A673 (cell line): ENCODE data around the gene C2CD3.

Source experiments
- EZH2 ChIP-seq: fragments of 200-600 bp; sonication (generic); IDR thresholded peaks from 2 replicates; pipeline ENCODE4 v1.6.1; 2017; ENCODE audit warnings: borderline replicate concordance, low read depth, mild to moderate bottlenecking, mixed read lengths, antibody characterized with exemption, low read length; ENCODE audit not compliant: poor library complexity, severe bottlenecking
- TF ChIP-seq, protein P1 (sequence below): fragments of 300-800, 200-600 bp; sonication (generic); conservative IDR thresholded peaks from 2 replicates; pipeline ENCODE4 v1.5.1; 2017; ENCODE audit warnings: low read depth, mild to moderate bottlenecking, antibody characterized with exemption, low read length, moderate library complexity, mixed read lengths

DNA sequence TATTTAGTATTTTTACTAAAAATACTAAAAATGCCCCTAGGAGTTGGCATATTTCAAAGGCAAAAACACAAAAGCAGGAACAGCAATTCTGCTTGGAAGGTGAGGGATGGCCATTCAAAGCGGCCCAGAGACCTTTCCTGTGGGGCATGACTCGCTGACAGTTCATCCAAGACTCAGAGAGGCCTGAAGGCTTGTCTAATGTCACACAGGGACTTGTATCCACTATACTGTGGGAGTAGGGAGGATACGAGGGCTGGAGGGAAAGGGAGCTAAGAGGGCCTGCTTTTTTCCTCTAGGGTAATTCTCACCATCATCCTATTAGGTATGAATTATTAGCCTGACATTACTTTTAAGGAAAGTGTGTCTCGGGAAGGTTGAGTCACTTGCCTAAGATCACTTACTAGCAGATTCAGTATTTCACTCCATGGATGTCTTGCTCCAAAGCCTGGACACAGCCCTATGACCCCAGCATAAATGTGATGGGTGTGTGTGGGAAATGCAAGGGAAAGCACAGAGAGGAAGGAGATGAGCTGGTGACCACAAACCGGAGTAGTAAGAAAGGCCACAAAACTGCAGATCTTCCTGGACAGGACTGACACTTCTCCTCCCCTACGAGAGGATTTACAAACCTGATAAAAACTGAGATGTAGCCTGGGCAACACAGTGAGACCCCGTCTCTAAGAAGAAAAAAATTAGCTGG is 145.2 kb downstream of the C2CD3 start:
- TF ChIP-seq, protein P1, sequence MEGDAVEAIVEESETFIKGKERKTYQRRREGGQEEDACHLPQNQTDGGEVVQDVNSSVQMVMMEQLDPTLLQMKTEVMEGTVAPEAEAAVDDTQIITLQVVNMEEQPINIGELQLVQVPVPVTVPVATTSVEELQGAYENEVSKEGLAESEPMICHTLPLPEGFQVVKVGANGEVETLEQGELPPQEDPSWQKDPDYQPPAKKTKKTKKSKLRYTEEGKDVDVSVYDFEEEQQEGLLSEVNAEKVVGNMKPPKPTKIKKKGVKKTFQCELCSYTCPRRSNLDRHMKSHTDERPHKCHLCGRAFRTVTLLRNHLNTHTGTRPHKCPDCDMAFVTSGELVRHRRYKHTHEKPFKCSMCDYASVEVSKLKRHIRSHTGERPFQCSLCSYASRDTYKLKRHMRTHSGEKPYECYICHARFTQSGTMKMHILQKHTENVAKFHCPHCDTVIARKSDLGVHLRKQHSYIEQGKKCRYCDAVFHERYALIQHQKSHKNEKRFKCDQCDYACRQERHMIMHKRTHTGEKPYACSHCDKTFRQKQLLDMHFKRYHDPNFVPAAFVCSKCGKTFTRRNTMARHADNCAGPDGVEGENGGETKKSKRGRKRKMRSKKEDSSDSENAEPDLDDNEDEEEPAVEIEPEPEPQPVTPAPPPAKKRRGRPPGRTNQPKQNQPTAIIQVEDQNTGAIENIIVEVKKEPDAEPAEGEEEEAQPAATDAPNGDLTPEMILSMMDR = no peak
- no peak for TF ChIP-seq EZH2
